Right forelimb (tissue), 1 donor: ENCODE measurements around the gene HAPLN2.
A peak's percentile ranks its signal among the peaks of the same experiment; 100 is the strongest.

ENCODE experiments used
- DNase-seq: peaks from one replicate; pipeline ENCODE4 v3.0.0-alpha.2; 2018

The HAPLN2 gene

GRCh38 chr1:156664767-156665411, 45.7 kb downstream of the HAPLN2 start:
- DNase-seq, result peak; percentile 67

- DNase-seq, result no peak
Observed at GRCh38 chr1:156665539-156665938, 46.3 kb downstream of the HAPLN2 start.

- no peak for DNase-seq
Observed at GRCh38 chr1:156666862-156667609, 47.8 kb downstream of the HAPLN2 start.

DNA sequence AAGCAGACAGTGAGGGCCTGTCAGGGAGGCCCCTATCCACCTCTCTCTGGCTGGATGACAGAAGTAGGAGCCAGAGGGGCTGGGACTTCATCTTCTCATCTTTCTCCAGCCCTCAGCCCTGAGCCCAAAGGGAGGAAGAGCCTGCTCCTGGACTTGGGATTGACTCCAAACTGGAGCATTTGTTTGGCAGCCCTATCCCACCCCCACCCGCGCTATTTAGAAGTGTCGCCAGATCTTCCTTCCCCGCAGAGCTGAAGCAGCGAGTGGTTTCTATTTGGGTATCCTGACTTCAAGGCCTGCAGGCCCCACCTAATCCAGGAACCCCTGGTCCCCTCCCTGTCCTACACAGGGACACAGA, 48.4 kb downstream of the HAPLN2 start:
- DNase-seq, result peak; percentile 87

- DNase-seq, result no peak
Observed at GRCh38 chr1:156667968-156668709, 48.9 kb downstream of the HAPLN2 start.

- no peak for DNase-seq
Observed at GRCh38 chr1:156668801-156669637, 49.8 kb downstream of the HAPLN2 start.

DNA sequence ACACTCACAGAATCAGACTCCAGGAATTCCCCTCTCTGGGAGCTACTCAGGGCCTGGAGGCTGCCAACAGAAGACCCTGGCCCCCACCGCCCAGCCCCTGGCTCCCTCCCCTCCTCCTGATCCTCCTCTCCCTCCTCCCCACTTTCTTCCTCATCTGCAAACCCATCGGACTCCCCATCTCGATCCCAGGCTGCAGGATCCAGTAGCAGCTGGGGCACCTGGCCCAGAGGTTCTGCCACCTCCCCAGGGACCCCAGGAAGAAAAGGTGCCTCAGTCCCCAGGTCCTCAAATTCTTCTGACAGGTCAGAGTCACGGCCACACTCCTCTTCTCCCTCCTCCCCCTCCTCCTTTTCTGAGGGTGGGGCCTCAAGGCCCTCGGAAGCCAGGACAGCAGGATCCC, 50.6 kb downstream of the HAPLN2 start:
- no peak for DNase-seq

DNA sequence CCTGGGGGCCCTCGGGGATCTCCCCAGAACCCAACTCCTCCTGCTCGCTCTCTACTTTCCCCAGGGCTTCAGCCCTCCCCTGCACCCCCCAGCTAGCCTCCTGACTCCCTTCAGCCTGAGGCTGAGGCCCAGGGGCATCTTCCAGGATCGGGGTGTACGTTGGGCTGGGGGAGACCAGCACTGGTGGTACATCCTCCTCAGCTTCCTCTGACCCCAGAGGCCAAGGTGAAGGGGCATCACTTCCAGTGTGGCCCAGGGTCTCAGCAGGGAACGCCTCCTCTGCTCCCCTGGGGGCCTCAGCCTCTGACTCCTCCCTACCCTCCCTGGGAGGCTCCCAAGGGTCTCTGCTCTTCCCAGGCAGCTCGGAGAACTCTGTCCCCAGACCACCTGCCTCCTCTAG, 51.1 kb downstream of the HAPLN2 start:
- no peak for DNase-seq

DNA sequence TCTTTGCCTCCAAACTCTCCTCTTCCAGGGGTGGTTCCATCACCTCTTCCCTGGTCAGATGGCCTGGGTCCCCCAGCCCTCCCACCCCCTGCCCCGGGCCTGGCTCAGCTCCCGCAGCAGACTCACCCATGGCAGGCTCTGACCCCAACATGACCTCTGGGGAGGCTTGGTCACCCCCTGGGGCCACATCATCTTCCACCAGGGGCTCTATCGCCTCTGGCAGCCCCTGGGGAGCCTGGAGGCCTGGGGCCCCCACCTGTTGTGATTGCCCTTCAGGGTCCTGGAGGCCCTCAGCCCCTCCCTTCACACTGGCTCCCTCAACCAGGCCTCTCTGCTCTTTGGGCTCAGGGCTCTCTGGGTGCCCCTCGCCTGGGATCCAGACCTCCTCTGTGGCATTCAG, 51.6 kb downstream of the HAPLN2 start:
- DNase-seq, result no peak

DNA sequence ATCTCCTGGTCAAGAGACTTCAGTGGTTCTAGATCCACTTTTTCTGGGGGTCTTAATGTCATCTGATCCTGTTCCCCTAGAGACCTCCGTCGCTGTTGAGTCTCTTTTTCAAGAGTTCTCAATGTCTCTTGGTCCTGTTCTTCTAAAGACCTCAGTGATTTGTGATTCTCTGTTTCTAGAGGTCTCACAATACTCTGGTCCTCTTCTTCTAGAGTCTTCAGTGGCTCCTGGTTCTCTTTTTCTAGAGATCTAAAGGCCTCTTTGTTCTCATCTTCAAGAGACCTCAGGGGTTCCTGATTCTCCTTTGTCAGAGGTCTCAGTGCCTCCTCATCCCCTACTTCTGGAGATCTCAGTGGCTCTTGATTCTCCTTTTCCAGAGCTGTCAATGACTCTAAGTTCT, 52.6 kb downstream of the HAPLN2 start:
- no peak for DNase-seq

DNA sequence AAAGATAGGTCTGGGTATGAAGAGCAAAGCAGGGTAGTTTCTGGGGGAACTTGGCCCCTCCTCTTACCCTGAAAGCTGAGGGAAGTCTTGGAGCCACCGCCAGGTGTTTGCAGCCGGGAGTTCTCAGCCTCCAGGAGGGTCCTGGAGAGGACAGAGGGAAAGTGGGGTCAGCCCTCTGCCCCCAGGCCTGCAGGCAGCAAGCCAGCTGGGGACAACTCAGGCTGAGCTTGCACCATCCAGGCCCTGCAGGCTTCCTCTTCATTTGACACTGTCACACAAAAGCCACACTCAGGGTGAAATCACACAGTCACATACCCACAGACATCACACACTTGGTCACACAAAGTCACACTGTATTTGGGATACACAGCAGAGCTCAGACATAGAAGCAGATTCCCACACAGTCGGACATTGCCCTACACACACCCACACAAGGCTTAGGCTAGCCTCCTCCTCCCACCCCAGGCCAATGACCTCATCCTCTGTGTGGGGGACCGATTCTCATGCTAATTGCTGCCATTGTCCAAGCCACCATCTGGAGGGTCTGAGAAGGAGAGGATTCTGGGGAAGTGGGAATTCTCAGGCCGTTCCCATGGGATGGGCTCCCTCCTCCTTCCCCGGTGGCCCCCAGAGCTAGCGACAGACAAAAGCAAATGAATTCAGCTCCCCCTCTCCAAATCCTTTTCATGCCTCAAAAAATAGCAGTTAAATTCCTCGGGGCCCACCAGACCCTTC, 54.3 kb downstream of the HAPLN2 start:
- DNase-seq, result no peak
